CD14-positive monocyte (primary cell): ENCODE results near the gene DCAF6. TPM values are rescaled to one million over a fixed set of nuclear protein-coding genes. Genes with fewer than 3 reads are reported as not detected.

Source experiments
- DNase-seq, 3 donors: peaks; one replicate each; pipeline ENCODE4 v3.0.0-alpha.2; 2011 to 2022
- H2AFZ ChIP-seq: 2 replicates; pipeline ENCODE4 v1.6.0; 2012; ENCODE audit warnings: mild to moderate bottlenecking, low read depth, low read length, inconsistent platforms; ENCODE audit not compliant: insufficient read depth, poor library complexity, severe bottlenecking
- H3K27ac ChIP-seq, 2 donors: 1 replicate in 1 of 2; 2 replicates in 1 of 2; pipeline ENCODE4 v1.5.1; 2012 to 2013; ENCODE audit warnings: low read length in 2 of 2, control low read depth in 1 of 2, inconsistent platforms in 1 of 2, low read depth in 1 of 2, mild to moderate bottlenecking in 1 of 2
- H3K27me3 ChIP-seq, 2 donors: one replicate each; pipeline versions ENCODE4 v1.6.0 to v1.6.1; 2011 to 2013; ENCODE audit warnings: low read length in 2 of 2; ENCODE audit not compliant: control insufficient read depth in 2 of 2, insufficient read depth in 2 of 2
- H3K36me3 ChIP-seq, 2 donors: replicated peaks in 1 of 2; 1 replicate in 1 of 2; 2 replicates in 1 of 2; pipeline versions ENCODE4 v1.5.1 to v1.6.1; 2012 to 2013; ENCODE audit warnings: low read length in 2 of 2, control low read depth in 1 of 2, inconsistent platforms in 1 of 2, mild to moderate bottlenecking in 1 of 2; ENCODE audit not compliant: insufficient read depth in 2 of 2, control insufficient read depth in 1 of 2
- H3K4me1 ChIP-seq, 2 donors: 1 replicate in 1 of 2; 2 replicates in 1 of 2; pipeline versions ENCODE4 v1.5.1 to v1.6.1; 2012 to 2013; ENCODE audit warnings: low read length in 2 of 2, control low read depth in 1 of 2, inconsistent platforms in 1 of 2, mild to moderate bottlenecking in 1 of 2, moderate library complexity in 1 of 2; ENCODE audit not compliant: insufficient read depth in 2 of 2, control insufficient read depth in 1 of 2
- H3K4me2 ChIP-seq: replicated peaks from 2 replicates; pipeline ENCODE3; 2012; ENCODE audit warnings: low read length, moderate library complexity, mild to moderate bottlenecking; ENCODE audit not compliant: poor library complexity, severe bottlenecking; ENCODE audit errors: extremely low read depth
- H3K4me3 ChIP-seq, 3 experiments: fragments of 200-600 bp in 1 of 3; sonication (generic) in 1 of 3; replicated peaks in 1 of 3; 1 replicate in 2 of 3; 2 replicates in 1 of 3; pipeline ENCODE4 v1.5.1; 2011 to 2013; ENCODE audit warnings: low read length in 3 of 3, mild to moderate bottlenecking in 3 of 3, control low read depth in 2 of 3, low read depth in 2 of 3, inconsistent platforms in 1 of 3, moderate library complexity in 1 of 3
- H3K79me2 ChIP-seq: 2 replicates; pipeline ENCODE4 v1.6.0; 2012; ENCODE audit warnings: mild to moderate bottlenecking, control low read depth, inconsistent platforms, low read length, moderate library complexity; ENCODE audit not compliant: insufficient read depth
- H3K9ac ChIP-seq: 2 replicates; pipeline ENCODE4 v1.6.0; 2017; ENCODE audit warnings: low read length, mild to moderate bottlenecking; ENCODE audit not compliant: insufficient read depth, poor library complexity, severe bottlenecking
- H3K9me3 ChIP-seq, 2 donors: replicated peaks in 1 of 2; 1 replicate in 1 of 2; 2 replicates in 1 of 2; pipeline versions ENCODE4 v1.5.1 to v1.6.1; 2012 to 2013; ENCODE audit warnings: low read length in 2 of 2, control low read depth in 1 of 2; ENCODE audit not compliant: control insufficient read depth in 1 of 2, insufficient read depth in 1 of 2
- H4K20me1 ChIP-seq: 2 replicates; pipeline ENCODE4 v1.6.0; 2012; ENCODE audit warnings: mild to moderate bottlenecking, low read length, control low read depth, moderate library complexity; ENCODE audit not compliant: insufficient read depth
- H3K27ac Mint-ChIP-seq, 7 donors: one replicate each; pipeline ENCODE4 v1.8.0; 2020; ENCODE audit warnings: mild to moderate bottlenecking in 7 of 7, mixed read lengths in 7 of 7, moderate library complexity in 6 of 7, inconsistent platforms in 2 of 7
- H3K27me3 Mint-ChIP-seq, 3 donors: one replicate each; pipeline ENCODE4 v1.8.0; 2021 to 2022; ENCODE audit warnings: low read depth in 3 of 3, mild to moderate bottlenecking in 3 of 3, mixed read lengths in 3 of 3, moderate library complexity in 3 of 3, inconsistent platforms in 1 of 3
- H3K36me3 Mint-ChIP-seq, 2 donors: one replicate each; pipeline ENCODE4 v1.8.0; 2020; ENCODE audit warnings: mixed read lengths in 2 of 2, inconsistent platforms in 1 of 2, mild to moderate bottlenecking in 1 of 2
- H3K4me1 Mint-ChIP-seq: one replicate; pipeline ENCODE4 v1.8.0; 2020; ENCODE audit warnings: mild to moderate bottlenecking, mixed read lengths
- H3K4me3 Mint-ChIP-seq, 2 donors: one replicate each; pipeline ENCODE4 v1.8.0; 2020; ENCODE audit warnings: mild to moderate bottlenecking in 2 of 2, mixed read lengths in 2 of 2, moderate library complexity in 1 of 2
- H3K9me3 Mint-ChIP-seq, 7 donors: one replicate each; pipeline ENCODE4 v1.8.0; 2020 to 2022; ENCODE audit warnings: mixed read lengths in 7 of 7, mild to moderate bottlenecking in 6 of 7, moderate library complexity in 6 of 7, inconsistent platforms in 2 of 7
- CTCF ChIP-seq: fragments of 200-600 bp; IDR thresholded peaks from one replicate; pipeline ENCODE4 v1.8.0; 2022; ENCODE audit warnings: antibody characterized with exemption, mild to moderate bottlenecking
- WGBS: methylation state at CpG from one replicate; pipeline ENCODE4 v1.1.5; 2013; ENCODE audit warnings: missing lambda C conversion rate; ENCODE audit not compliant: insufficient coverage; 5-methylcytosine and 5-hydroxymethylcytosine counted together
- intact Hi-C, 2 donors: fragments of 100-400 bp; cut with micrococcal nuclease; formaldehyde crosslinking; loops; one replicate each; pipeline versions ENCODE4 v1.15.0 to v1.15.1; 2023
- polyA plus RNA-seq, 3 donors: library from polyadenylated mRNA; depleted of rRNA in 1 of 3; unstranded in 2 of 3; stranded (reverse) in 1 of 3; fragments of 300-500 nt in 2 of 3; fragments of >200 nt in 1 of 3; fragmentation: Illumina TruSeq in 2 of 3; gene quantifications; 1 replicate in 2 of 3; 2 replicates in 1 of 3; pipeline ENCODE4 v1.2.3, GENCODE V29; 2012 to 2021

Gene DCAF6
- polyA plus RNA-seq, 3 donors, result 11.8 to 16.1 (median 11.9) TPM

GRCh38 chr1:168019407-168019806, 82.9 kb downstream of the DCAF6 start:
- no peak for DNase-seq
- Histone ChIP-seq H2AFZ (no peak overlapping the region), H4K20me1 (no peaks in the 10 kb centered on the region), H3K4me3 (no peak overlapping the region), H3K4me2 (no peak overlapping the region), H3K27me3 (no peaks in the 10 kb centered on the region), H3K79me2 (no peaks in the 10 kb centered on the region), H3K4me1 (no peaks in the 10 kb centered on the region), H3K36me3 (peaks cover 32 to 65% of the 10 kb centered on the region in 2 donors), H3K9ac (no peak overlapping the region), H3K27ac (no peak overlapping the region), H3K9me3 (no peaks in the 10 kb centered on the region)
- H3K27me3 Mint-ChIP-seq, result peaks cover 0 to under 1% (median 0%) of the 10 kb centered on the region in 3 donors
- no peaks in the 10 kb centered on the region for H3K4me1 Mint-ChIP-seq
- no CpG with 5 or more reads among the region's 1 CpG for WGBS
- no peak for TF ChIP-seq CTCF
- H3K4me3 Mint-ChIP-seq, result no peak overlapping the region
- intact Hi-C loops, result no loop called here
- H3K27ac Mint-ChIP-seq, result no peak overlapping the region
- peaks cover 37% of the 10 kb centered on the region in 2 donors for H3K36me3 Mint-ChIP-seq
- no peaks in the 10 kb centered on the region for H3K9me3 Mint-ChIP-seq

GRCh38 chr1:168031198-168031597, 94.7 kb downstream of the DCAF6 start:
- intact Hi-C loops, result no loop called here

More at GRCh38 chr1:168031198-168031597, 94.7 kb downstream of the DCAF6 start:
- Mint-ChIP-seq H3K27ac (no peak overlapping the region), H3K36me3 (peaks cover 4% of the 10 kb centered on the region in 2 donors), H3K4me3 (no peak overlapping the region), H3K4me1 (no peaks in the 10 kb centered on the region), H3K9me3 (no peaks in the 10 kb centered on the region), H3K27me3 (no peaks in the 10 kb centered on the region)
- no peak for TF ChIP-seq CTCF
- Histone ChIP-seq H3K4me3 (no peak overlapping the region), H3K4me1 (peaks cover 6 to 11% of the 10 kb centered on the region in 2 donors), H3K9ac (no peak overlapping the region), H3K79me2 (no peaks in the 10 kb centered on the region), H4K20me1 (no peaks in the 10 kb centered on the region), H3K27ac (peak overlapping the region in 1 of 2 donors; percentile 68), H3K36me3 (peaks cover 0 to 16% of the 10 kb centered on the region in 2 donors), H3K4me2 (no peak overlapping the region), H3K9me3 (no peaks in the 10 kb centered on the region), H2AFZ (no peak overlapping the region), H3K27me3 (no peaks in the 10 kb centered on the region)
- no peak for DNase-seq
- 100% methylated on average over 4 of the region's 5 CpGs for WGBS
